Measurements from ENCODE around the gene TJP1. TPM values are rescaled to one million over a fixed set of nuclear protein-coding genes. Genes with fewer than 3 reads are reported as not detected.
"Not testable (repeated sequence)": the region's sequence is repeated elsewhere in the genome, so short reads cannot be mapped to it uniquely, and the experiment has no call there.

TJP1 gene
- total RNA-seq, 4 donors from 2014 or later: 59.1 to 99.9 (median 83.8) TPM

- WGBS, 2 donors: 35 to 40% methylated on average over 5 of the region's 5 CpGs
- intact Hi-C loops (cut with DNase I; ENCODE audit: low total_unique reads): no loop called here
- no peak for DNase-seq (ENCODE audit: low spot score in 2 of 2)
Observed at GRCh38 chr15:29756358-29757267, 65.7 kb downstream of the TJP1 start.

DNA sequence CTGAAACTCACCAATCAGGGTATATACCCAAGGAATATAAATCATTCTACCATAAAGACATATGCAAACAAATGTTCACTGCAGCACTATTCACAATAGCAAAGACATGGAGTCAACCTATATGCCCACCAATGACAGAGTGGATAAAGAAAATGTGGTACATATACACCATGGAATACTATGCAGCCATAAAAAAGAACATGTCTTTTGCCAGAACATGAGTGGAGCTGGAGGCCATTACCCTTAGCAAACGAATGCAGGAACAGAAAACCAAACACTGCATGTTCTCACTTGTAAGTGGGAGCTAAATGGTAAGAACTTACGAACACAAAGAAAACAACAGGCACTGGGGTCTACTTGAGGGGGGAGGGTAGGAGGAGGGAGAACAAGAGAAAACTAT, 68.3 kb downstream of the TJP1 start:
- intact Hi-C loops (cut with DNase I; ENCODE audit: low total_unique reads); DNase-seq (ENCODE audit: low spot score in 2 of 2): not testable (repeated sequence)
- 90 to 94% methylated on average over 2 of the region's 2 CpGs for WGBS, 2 donors

More at GRCh38 chr15:29756358-29757267, 65.7 kb downstream of the TJP1 start:
- TF ChIP-seq, protein P1, sequence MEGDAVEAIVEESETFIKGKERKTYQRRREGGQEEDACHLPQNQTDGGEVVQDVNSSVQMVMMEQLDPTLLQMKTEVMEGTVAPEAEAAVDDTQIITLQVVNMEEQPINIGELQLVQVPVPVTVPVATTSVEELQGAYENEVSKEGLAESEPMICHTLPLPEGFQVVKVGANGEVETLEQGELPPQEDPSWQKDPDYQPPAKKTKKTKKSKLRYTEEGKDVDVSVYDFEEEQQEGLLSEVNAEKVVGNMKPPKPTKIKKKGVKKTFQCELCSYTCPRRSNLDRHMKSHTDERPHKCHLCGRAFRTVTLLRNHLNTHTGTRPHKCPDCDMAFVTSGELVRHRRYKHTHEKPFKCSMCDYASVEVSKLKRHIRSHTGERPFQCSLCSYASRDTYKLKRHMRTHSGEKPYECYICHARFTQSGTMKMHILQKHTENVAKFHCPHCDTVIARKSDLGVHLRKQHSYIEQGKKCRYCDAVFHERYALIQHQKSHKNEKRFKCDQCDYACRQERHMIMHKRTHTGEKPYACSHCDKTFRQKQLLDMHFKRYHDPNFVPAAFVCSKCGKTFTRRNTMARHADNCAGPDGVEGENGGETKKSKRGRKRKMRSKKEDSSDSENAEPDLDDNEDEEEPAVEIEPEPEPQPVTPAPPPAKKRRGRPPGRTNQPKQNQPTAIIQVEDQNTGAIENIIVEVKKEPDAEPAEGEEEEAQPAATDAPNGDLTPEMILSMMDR (IDR thresholded peaks at IDR 0.05): no peak
- no peak for TF ChIP-seq POLR2A (IDR thresholded peaks at IDR 0.05)
- no peak overlapping the region for H3K4me3 ChIP-seq (ENCODE audit: low read depth, poor library complexity, severe bottlenecking)

DNA sequence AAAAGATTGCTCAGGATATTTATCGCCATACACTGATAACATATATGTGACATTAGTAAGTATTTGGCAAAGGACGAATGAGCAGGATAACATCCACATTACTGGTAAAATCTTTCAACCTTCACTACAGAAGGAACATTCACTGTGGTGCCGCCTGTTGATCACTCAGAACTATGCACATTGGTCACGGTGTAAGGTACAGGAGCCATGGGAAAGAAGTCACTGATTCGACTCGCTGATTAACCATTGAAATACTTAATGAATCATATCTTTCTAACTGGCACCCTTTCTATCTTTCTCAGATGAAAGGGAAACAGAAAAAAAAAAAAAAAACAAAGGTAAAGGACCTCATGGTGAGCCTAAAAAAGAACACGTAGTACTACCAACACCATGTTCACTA, 68.8 kb downstream of the TJP1 start:
- 94 to 96% methylated on average over 7 of the region's 7 CpGs for WGBS, 2 donors
- TF ChIP-seq, protein P1 (IDR thresholded peaks at IDR 0.05): no peak
- TF ChIP-seq POLR2A (IDR thresholded peaks at IDR 0.05): no peak
- no peak overlapping the region for H3K4me3 ChIP-seq (ENCODE audit: low read depth, poor library complexity, severe bottlenecking)
- intact Hi-C loops (cut with DNase I; ENCODE audit: low total_unique reads): no loop called here
- DNase-seq (ENCODE audit: low spot score in 2 of 2): no peak

More for the DNA sequence above, 68.3 kb downstream of the TJP1 start:
- H3K4me3 ChIP-seq (ENCODE audit: low read depth, poor library complexity, severe bottlenecking): not testable (repeated sequence)

GRCh38 chr15:29750754-29751153, 71.5 kb downstream of the TJP1 start:
- no peak overlapping the region for H3K4me3 ChIP-seq (ENCODE audit: low read depth, poor library complexity, severe bottlenecking)
- intact Hi-C loops (cut with DNase I; ENCODE audit: low total_unique reads): no loop called here
- DNase-seq (ENCODE audit: low spot score in 2 of 2): no peak
- 68 to 79% methylated on average over 2 of the region's 2 CpGs for WGBS, 2 donors
- no peak for TF ChIP-seq POLR2A (IDR thresholded peaks at IDR 0.05)

GRCh38 chr15:29749365-29750086, 72.7 kb downstream of the TJP1 start:
- WGBS, 2 donors: 76 to 85% methylated on average over 15 of the region's 15 CpGs
- H3K4me3 ChIP-seq (ENCODE audit: low read depth, poor library complexity, severe bottlenecking): no peak overlapping the region
- intact Hi-C loops (cut with DNase I; ENCODE audit: low total_unique reads): no loop called here
- no peak for DNase-seq (ENCODE audit: low spot score in 2 of 2)
- no peak for TF ChIP-seq POLR2A (IDR thresholded peaks at IDR 0.05)
- TF ChIP-seq, protein P1 (IDR thresholded peaks at IDR 0.05): no peak

- intact Hi-C loops (cut with DNase I; ENCODE audit: low total_unique reads): no loop called here
- no peak for DNase-seq (ENCODE audit: low spot score in 2 of 2)
- WGBS, 2 donors: 53 to 59% methylated on average over 3 of the region's 3 CpGs
- H3K4me3 ChIP-seq (ENCODE audit: low read depth, poor library complexity, severe bottlenecking): no peak overlapping the region
- TF ChIP-seq POLR2A (IDR thresholded peaks at IDR 0.05): no peak
- TF ChIP-seq, protein P1 (IDR thresholded peaks at IDR 0.05): no peak
Observed at GRCh38 chr15:29747837-29748417, 74.3 kb downstream of the TJP1 start.

Measured in lower leg skin (tissue), 4 donors.